Neural progenitor cell (in vitro differentiated cells): Measurements from ENCODE around the gene EXO1.

Experiments
- EZH2 ChIP-seq: fragments of 200-600 bp; sonication (generic); IDR thresholded peaks from 2 replicates; pipeline ENCODE4 v1.6.1; 2017; ENCODE audit warnings: antibody characterized with exemption, mild to moderate bottlenecking, moderate library complexity
- EZH2phosphoT487 ChIP-seq: fragments of 200-600 bp; sonication (generic); IDR thresholded peaks from 2 replicates; pipeline ENCODE4 v1.6.1; 2017; ENCODE audit warnings: antibody characterized with exemption
- TF ChIP-seq, protein P1 (sequence below): fragments of 200-600 bp; sonication (generic); IDR thresholded peaks from 2 replicates; pipeline ENCODE4 v1.5.1; 2017; ENCODE audit warnings: antibody characterized with exemption, mild to moderate bottlenecking

DNA sequence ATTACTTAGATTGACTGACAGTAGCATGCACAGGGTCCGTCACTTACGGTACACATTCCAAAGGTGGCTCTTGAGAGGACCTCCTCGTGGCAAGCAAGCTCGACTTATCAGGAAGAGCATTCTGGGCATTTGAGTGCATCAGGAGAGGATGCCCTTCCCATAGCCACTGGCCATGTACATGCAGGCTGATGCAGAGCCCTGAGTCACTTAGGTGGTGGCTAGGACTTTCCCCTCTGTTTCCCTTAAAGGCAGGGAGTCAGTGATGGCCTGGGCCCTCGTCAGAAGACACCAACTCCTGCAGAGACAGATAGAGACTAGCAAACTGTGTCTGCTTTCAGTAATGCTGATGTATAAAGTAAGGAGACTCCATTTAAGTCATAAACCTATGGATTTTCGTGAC is 12.9 kb downstream of the EXO1 start:
- TF ChIP-seq EZH2 (no peak), EZH2phosphoT487 (no peak)
- TF ChIP-seq, protein P1, sequence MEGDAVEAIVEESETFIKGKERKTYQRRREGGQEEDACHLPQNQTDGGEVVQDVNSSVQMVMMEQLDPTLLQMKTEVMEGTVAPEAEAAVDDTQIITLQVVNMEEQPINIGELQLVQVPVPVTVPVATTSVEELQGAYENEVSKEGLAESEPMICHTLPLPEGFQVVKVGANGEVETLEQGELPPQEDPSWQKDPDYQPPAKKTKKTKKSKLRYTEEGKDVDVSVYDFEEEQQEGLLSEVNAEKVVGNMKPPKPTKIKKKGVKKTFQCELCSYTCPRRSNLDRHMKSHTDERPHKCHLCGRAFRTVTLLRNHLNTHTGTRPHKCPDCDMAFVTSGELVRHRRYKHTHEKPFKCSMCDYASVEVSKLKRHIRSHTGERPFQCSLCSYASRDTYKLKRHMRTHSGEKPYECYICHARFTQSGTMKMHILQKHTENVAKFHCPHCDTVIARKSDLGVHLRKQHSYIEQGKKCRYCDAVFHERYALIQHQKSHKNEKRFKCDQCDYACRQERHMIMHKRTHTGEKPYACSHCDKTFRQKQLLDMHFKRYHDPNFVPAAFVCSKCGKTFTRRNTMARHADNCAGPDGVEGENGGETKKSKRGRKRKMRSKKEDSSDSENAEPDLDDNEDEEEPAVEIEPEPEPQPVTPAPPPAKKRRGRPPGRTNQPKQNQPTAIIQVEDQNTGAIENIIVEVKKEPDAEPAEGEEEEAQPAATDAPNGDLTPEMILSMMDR, result no peak
